Adrenal gland (tissue), 12 donors: ENCODE measurements around the gene BOLA3. TPM values are rescaled to one million over a fixed set of nuclear protein-coding genes. Genes with fewer than 3 reads are reported as not detected.

Experiments
- DNase-seq, 7 donors: peaks; one replicate each; pipeline ENCODE4 v3.0.0-alpha.2; 2019 to 2020
- H3K27ac ChIP-seq, 5 donors: fragments of 200-600 bp; sonication (generic) in 4 of 5; 1 replicate in 3 of 5; 2 replicates in 2 of 5; pipeline versions ENCODE4 v1.5.1 to v1.8.0; 2016 to 2020; ENCODE audit warnings: mild to moderate bottlenecking in 1 of 5
- H3K27me3 ChIP-seq: fragments of 200-600 bp; 2 replicates; pipeline ENCODE4 v1.8.0; 2021
- H3K36me3 ChIP-seq, 2 donors: fragments of 200-600 bp; replicated peaks in 1 of 2; 1 replicate in 1 of 2; 2 replicates in 1 of 2; pipeline versions ENCODE4 v1.5.1 to v1.8.0; 2018 to 2022
- H3K4me1 ChIP-seq, 2 donors: fragments of 200-600 bp; replicated peaks in 1 of 2; 1 replicate in 1 of 2; 2 replicates in 1 of 2; pipeline versions ENCODE4 v1.5.1 to v1.8.0; 2018 to 2021
- H3K4me3 ChIP-seq, 4 donors: fragments of 200-600 bp; sonication (generic) in 3 of 4; one replicate each; pipeline ENCODE4 v1.5.1; 2016 to 2018
- H3K9me3 ChIP-seq, 3 donors: fragments of 200-600 bp; sonication (generic) in 1 of 3; replicated peaks in 1 of 3; 1 replicate in 2 of 3; 2 replicates in 1 of 3; pipeline versions ENCODE4 v1.5.1 to v1.8.0; 2016 to 2021
- POLR2A ChIP-seq, 2 donors: fragments of 450-650 bp; IDR thresholded peaks; one replicate each; pipeline ENCODE4 v1.6.1; 2017; ENCODE audit warnings: antibody characterized with exemption in 2 of 2, mild to moderate bottlenecking in 2 of 2, moderate library complexity in 1 of 2
- WGBS, 4 donors: extraction: QIAGEN DNeasy Blood & Tissue Kit in 2 of 4; methylation state at CpG; one replicate each; pipeline versions ENCODE4 v1.1.5 to v1.1.7; 2013 to 2017; 5-methylcytosine and 5-hydroxymethylcytosine counted together
- intact Hi-C, 2 donors: fragments of 100-400 bp; cut with DNase I; formaldehyde crosslinking; loops; one replicate each; pipeline versions ENCODE4 v1.14.1 to v1.15.0; 2022 to 2023
- polyA plus RNA-seq, 3 donors: library from polyadenylated mRNA; stranded (reverse); fragments of 200-250 nt in 2 of 3; fragments of 350-450 nt in 1 of 3; fragmentation: Illumina TruSeq in 1 of 3; extraction: RNeasy Lipid Tissue Mini Kit (QIAGEN cat#74804) in 1 of 3; gene quantifications; one replicate each; pipeline ENCODE4 v1.2.3, GENCODE V29; 2013 to 2014
- total RNA-seq, 9 donors: library from RNA; depleted of rRNA in 4 of 9; stranded (reverse); fragments of >200 nt in 4 of 9; fragments of 120-200 nt in 1 of 9; fragmentation: NEBNext Ultra II Directional in 1 of 9; extraction: Animal tissue kit (Norgen Biotek cat#: 25700) in 1 of 9; gene quantifications; one replicate each; pipeline versions ENCODE4 v1.1.0 to v1.2.4, GENCODE V29; 2013 to 2023
- TF ChIP-seq, protein P1 (sequence below), 6 experiments: fragments of 450-650 bp in 4 of 6; fragments of 200-600 bp in 2 of 6; sonication (generic) in 1 of 6; IDR thresholded peaks; 1 replicate in 5 of 6; 2 replicates in 1 of 6; pipeline versions ENCODE4 v1.5.1 to v1.8.0; 2016 to 2021; ENCODE audit warnings: antibody characterized with exemption in 6 of 6, mild to moderate bottlenecking in 2 of 6, moderate library complexity in 1 of 6
- donor health status: healthy with polysubstance abuse.
- donor health status: Bipolar disorder and iron deficiency.
- donor health status: DM: yes; HTN: yes; CAD: no.
- donor health status: DM: no; HTN: no; CAD: no.
- donor health status: DM: no; HTN: no; CAD: no.
- donor health status: DM: yes; HTN: yes; CAD: no.

BOLA3 gene
- total and polyA plus RNA-seq, 12 donors: 17.1 to 84.5 (median 48.2) TPM

DNA sequence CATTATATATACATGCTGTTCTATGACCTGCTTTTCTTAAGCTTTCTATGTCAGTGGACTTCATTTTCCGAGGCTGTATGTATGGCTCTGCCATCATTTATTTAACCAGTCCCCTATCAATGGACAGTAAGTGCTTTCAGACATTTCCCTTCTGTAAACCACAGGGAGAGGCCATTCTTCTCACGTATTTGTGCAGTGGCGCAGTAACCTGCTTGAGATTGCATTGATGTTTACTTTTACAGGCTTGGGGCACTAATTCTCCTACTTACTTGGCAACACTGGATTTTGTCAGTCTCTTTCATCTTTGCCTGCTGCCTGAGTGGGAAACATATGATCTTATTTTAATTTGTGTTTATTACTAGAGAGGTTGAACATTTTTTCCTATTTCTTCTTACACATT is 52.1 kb downstream of the BOLA3 start:
- no peak for DNase-seq
- intact Hi-C loops: no loop called here
- Histone ChIP-seq H3K4me1 (no peaks in the 10 kb centered on the region), H3K27ac (no peak overlapping the region), H3K27me3 (no peaks in the 10 kb centered on the region), H3K36me3 (peaks cover 0 to 54% of the 10 kb centered on the region in 2 donors), H3K9me3 (no peaks in the 10 kb centered on the region), H3K4me3 (no peak overlapping the region)
- no peak for TF ChIP-seq POLR2A (IDR thresholded peaks at IDR 0.05)
- TF ChIP-seq, protein P1, sequence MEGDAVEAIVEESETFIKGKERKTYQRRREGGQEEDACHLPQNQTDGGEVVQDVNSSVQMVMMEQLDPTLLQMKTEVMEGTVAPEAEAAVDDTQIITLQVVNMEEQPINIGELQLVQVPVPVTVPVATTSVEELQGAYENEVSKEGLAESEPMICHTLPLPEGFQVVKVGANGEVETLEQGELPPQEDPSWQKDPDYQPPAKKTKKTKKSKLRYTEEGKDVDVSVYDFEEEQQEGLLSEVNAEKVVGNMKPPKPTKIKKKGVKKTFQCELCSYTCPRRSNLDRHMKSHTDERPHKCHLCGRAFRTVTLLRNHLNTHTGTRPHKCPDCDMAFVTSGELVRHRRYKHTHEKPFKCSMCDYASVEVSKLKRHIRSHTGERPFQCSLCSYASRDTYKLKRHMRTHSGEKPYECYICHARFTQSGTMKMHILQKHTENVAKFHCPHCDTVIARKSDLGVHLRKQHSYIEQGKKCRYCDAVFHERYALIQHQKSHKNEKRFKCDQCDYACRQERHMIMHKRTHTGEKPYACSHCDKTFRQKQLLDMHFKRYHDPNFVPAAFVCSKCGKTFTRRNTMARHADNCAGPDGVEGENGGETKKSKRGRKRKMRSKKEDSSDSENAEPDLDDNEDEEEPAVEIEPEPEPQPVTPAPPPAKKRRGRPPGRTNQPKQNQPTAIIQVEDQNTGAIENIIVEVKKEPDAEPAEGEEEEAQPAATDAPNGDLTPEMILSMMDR (IDR thresholded peaks at IDR 0.05): no peak
- 90 to 96% (median 92%) methylated on average over 3 of the region's 3 CpGs for WGBS, 4 donors

DNA sequence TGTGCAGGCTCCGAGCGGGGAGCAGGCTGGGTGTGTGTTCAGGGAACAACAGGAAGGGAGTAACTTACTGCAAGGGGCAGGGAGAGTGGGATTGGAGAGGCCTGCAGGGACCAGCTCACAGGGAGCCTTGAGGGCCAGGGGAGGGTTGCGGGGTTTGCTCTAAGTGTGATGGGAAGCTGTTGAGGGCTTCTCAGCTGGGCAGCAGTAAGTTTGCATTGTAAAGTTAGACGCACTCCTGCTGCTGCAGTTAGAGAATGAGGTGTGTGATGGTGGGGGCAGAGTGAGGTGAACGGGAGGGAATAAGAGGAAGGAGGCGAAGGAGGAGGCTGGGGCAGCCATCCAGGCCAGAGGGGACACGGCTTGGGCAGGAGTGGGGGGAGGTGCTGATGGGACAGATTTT is 53.4 kb downstream of the BOLA3 start:
- peaks cover 0 to 51% of the 10 kb centered on the region in 2 donors for H3K36me3 ChIP-seq
- no peak overlapping the region for H3K4me3 ChIP-seq
- 86 to 95% (median 90%) methylated on average over 7 of the region's 7 CpGs for WGBS, 4 donors
- TF ChIP-seq, protein P1 (IDR thresholded peaks at IDR 0.05): no peak
- TF ChIP-seq POLR2A (IDR thresholded peaks at IDR 0.05): no peak
- H3K4me1 ChIP-seq: no peaks in the 10 kb centered on the region
- peak in 2 of 7 donors; percentile 11 to 29 for DNase-seq
- H3K27me3 ChIP-seq: no peaks in the 10 kb centered on the region
- H3K9me3 ChIP-seq: no peaks in the 10 kb centered on the region
- intact Hi-C loops: no loop called here
- no peak overlapping the region for H3K27ac ChIP-seq

DNA sequence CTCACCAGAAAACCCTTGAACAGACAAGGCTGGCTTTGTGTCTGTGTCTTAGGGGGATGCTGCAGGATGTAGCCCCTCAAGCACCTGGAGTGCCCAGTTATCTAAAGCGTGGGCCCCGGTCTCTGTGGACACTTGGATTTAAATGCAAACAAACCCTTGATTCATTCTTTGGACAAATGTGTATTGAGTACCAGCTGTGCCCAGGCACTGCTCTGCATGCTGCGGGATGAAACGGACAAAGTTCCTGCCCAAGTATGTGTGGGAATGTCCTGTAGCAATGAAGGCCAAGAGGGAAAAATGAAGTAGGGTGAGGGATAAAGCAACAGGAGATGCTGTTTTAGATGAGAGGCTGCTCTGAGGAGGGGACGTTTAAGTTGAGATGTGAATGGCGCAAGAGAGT is 53.9 kb downstream of the BOLA3 start:
- Histone ChIP-seq H3K27me3 (no peaks in the 10 kb centered on the region), H3K27ac (no peak overlapping the region), H3K4me3 (no peak overlapping the region), H3K36me3 (peaks cover 0 to 51% of the 10 kb centered on the region in 2 donors), H3K9me3 (no peaks in the 10 kb centered on the region), H3K4me1 (no peaks in the 10 kb centered on the region)
- WGBS, 4 donors: 87 to 96% (median 92%) methylated on average over 5 to 6 of the region's 6 CpGs
- intact Hi-C loops: no loop called here
- DNase-seq: peak in 1 of 7 donors; percentile 6
- TF ChIP-seq, protein P1 (IDR thresholded peaks at IDR 0.05): no peak
- TF ChIP-seq POLR2A (IDR thresholded peaks at IDR 0.05): no peak

DNA sequence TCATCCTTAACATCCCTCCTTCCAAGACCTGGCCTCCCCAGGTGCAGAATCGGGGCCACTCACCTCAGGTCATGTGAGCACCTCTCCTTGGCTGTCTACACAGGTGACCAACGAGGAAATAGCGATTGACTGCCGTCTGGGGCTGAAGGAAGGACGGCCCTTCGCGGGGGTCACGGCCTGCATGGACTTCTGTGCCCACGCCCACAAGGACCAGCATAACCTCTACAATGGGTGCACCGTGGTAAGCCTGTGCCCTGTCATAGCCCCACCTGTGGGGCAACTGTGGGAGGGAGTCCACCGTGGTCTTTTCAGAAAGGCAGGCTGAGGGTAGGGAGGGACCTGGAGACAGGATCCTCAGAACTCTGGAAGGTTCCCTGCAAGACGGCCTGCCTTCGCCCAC is 54.3 kb downstream of the BOLA3 start:
- DNase-seq: peak in 2 of 7 donors; percentile 15 to 41
- H3K4me1 ChIP-seq: no peaks in the 10 kb centered on the region
- H3K27ac ChIP-seq: no peak overlapping the region
- 90 to 97% (median 95%) methylated on average over 3 to 13 of the region's 13 CpGs for WGBS, 4 donors
- peaks cover 0 to 51% of the 10 kb centered on the region in 2 donors for H3K36me3 ChIP-seq
- H3K27me3 ChIP-seq: no peaks in the 10 kb centered on the region
- H3K4me3 ChIP-seq: no peak overlapping the region
- no peak for TF ChIP-seq POLR2A (IDR thresholded peaks at IDR 0.05)
- TF ChIP-seq, protein P1 (IDR thresholded peaks at IDR 0.05): no peak
- H3K9me3 ChIP-seq: no peaks in the 10 kb centered on the region
- intact Hi-C loops: no loop called here
